Measurements from ENCODE around the gene SLC44A2.

- no peak for TF ChIP-seq POLR2AphosphoS5 (IDR thresholded peaks at IDR 0.05; ENCODE audit: borderline replicate concordance, low read depth, low read length)
- no peak for TF ChIP-seq EZH2 (IDR thresholded peaks at IDR 0.05)
- TF ChIP-seq FOXP2 (optimal IDR thresholded peaks at IDR 0.05; ENCODE audit: control extremely low read depth, extremely low read length, insufficient read depth): no peak
These were observed 43.9 kb downstream of the SLC44A2 start for GRCh38 chr19:10669246-10669645.

Data from SK-N-MC (cell line).